ACC112 (cell line): ENCODE data around the gene CBARP.

ENCODE experiments used
- H2AFZ ChIP-seq: fragments of 200-600 bp; sonication (generic); one replicate; pipeline ENCODE4 v1.6.0; 2017; ENCODE audit warnings: antibody characterized with exemption, low read length; ENCODE audit not compliant: unreplicated experiment
- H3K27ac ChIP-seq: fragments of 200-600 bp; sonication (generic); 2 replicates; pipeline ENCODE4 v1.5.1; 2014; ENCODE audit warnings: low read depth, mild to moderate bottlenecking, antibody characterized with exemption, low read length, moderate library complexity
- H3K27me3 ChIP-seq: fragments of 200-600 bp; sonication (generic); 2 replicates; pipeline ENCODE4 v1.6.1; 2014; ENCODE audit warnings: mild to moderate bottlenecking, antibody characterized with exemption, low read length, moderate library complexity, mixed read lengths; ENCODE audit not compliant: insufficient read depth
- H3K36me3 ChIP-seq: fragments of 200-600 bp; sonication (generic); 2 replicates; pipeline ENCODE4 v1.6.1; 2016; ENCODE audit warnings: mild to moderate bottlenecking, antibody characterized with exemption, low read length, moderate library complexity, mixed read lengths; ENCODE audit not compliant: insufficient read depth
- H3K4me1 ChIP-seq: fragments of 200-600 bp; sonication (generic); one replicate; pipeline ENCODE4 v1.6.1; 2016; ENCODE audit warnings: low read length, mixed read lengths; ENCODE audit not compliant: insufficient read depth, unreplicated experiment, control insufficient read depth
- H3K4me3 ChIP-seq: fragments of 200-600 bp; sonication (generic); 2 replicates; pipeline ENCODE4 v1.5.1; 2014; ENCODE audit warnings: mild to moderate bottlenecking, low read depth, low read length
- H3K79me2 ChIP-seq: fragments of 200-600 bp; sonication (generic); one replicate; pipeline ENCODE4 v1.6.0; 2016; ENCODE audit warnings: low read length; ENCODE audit not compliant: control insufficient read depth, unreplicated experiment, insufficient read depth

CBARP gene

DNA sequence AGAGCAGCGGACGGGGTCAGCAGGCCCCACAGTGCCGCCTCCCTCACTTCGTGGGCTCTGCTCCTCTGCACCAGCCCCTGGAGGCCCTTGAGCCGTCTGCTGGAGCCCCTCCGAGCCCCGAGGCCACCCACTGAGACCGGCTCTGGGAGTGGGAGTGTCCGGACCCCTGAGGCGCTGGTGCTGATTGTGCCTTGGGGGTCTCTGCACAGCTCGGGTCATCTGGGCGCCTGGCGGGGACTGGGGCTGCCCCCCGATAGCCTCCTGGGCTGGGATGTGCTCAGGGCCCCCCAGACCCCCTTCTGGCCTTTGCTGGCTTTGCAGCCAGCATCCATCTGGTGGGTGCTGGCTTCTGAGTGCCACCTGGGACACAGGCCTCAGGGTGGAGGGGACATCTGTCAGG, 15.4 kb downstream of the CBARP start:
- Histone ChIP-seq H3K4me3 (no peak overlapping the region), H3K36me3 (no peaks in the 10 kb centered on the region), H3K27ac (no peak overlapping the region), H3K79me2 (peaks cover 2% of the 10 kb centered on the region), H2AFZ (no peak overlapping the region), H3K27me3 (no peaks in the 10 kb centered on the region), H3K4me1 (no peaks in the 10 kb centered on the region)

DNA sequence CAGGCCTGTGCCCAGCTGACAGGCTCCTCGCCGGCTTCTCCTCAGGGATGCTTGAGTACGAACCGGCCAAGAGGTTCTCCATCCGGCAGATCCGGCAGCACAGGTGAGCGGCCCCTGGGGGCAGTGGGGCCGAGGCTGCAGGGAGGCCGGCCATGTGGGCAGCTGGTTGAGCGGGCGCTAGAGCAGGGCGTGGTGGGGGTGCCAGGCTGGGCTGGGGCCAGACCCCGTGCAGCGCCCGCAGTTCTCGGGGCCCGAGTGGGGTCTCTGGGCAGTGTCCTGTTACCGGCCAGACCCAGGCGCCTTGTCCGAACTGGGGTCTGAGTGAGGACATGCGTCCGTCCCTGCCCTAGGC, 15.9 kb downstream of the CBARP start:
- no peaks in the 10 kb centered on the region for H3K27me3 ChIP-seq
- no peaks in the 10 kb centered on the region for H3K4me1 ChIP-seq
- H2AFZ ChIP-seq: no peak overlapping the region
- peaks cover 5% of the 10 kb centered on the region for H3K79me2 ChIP-seq
- H3K27ac ChIP-seq: no peak overlapping the region
- no peak overlapping the region for H3K4me3 ChIP-seq
- no peaks in the 10 kb centered on the region for H3K36me3 ChIP-seq

DNA sequence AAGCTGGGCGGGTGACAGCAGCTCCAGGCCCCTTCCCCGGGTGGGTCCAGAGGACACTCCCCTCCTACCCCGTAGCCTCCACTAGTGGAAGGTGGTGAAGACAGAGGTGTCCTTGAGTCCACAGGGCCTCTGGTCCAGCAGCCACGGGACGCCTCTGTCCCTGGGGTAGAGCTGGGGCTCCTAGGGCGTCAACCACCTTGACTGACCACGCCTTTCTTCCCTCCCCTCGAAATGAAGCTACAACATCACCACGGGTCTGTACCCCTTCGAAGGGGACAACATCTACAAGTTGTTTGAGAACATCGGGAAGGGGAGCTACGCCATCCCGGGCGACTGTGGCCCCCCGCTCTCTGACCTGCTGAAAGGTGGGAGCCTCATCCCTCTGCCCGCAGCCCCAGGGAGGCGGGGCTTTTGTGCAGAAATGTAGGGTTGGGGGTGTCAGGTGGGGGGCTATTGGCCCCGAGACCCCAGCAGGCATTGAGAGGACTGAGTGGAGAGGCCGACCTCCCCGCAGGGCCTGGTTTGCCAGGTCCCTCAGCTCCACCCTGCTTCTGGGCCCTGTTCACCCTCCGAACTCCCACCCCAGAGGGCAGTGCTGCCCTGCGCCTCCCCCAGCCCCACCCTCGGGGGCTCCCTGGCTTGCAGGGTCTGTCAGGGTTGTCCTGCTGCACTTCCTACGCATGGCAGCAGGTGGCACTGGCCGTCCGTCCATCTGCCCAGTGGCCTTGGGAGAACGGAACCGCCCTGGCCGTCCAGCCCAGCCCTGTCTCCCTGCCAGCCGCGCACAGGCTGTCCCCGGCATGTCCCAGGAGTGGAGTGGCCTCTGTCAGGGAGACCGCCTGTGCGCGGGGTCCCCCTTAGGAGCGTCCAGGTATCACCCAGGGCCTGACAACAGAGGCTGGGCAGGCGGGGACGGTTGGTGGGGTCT, 16.6 kb downstream of the CBARP start:
- H2AFZ ChIP-seq: no peak overlapping the region
- no peak overlapping the region for H3K4me3 ChIP-seq
- no peak overlapping the region for H3K27ac ChIP-seq
- no peaks in the 10 kb centered on the region for H3K27me3 ChIP-seq
- H3K36me3 ChIP-seq: no peaks in the 10 kb centered on the region
- peaks cover 7% of the 10 kb centered on the region for H3K79me2 ChIP-seq
- H3K4me1 ChIP-seq: no peaks in the 10 kb centered on the region

DNA sequence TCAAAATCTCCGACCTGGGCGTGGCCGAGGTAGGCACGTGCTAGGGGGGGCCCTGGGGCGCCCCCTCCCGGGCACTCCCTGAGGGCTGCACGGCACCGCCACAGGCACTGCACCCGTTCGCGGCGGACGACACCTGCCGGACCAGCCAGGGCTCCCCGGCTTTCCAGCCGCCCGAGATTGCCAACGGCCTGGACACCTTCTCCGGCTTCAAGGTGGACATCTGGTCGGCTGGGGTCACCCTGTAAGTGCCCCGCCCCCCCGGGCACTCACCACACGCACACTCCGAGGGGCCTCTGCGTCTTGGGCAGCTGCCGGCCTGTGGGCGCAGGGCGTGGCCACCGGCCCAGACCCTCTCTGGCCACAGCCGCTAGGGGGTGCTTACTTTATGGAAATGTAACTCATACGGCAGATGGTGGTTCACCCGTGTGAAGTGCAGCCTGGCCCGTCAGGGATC, 17.3 kb downstream of the CBARP start:
- peaks cover 7% of the 10 kb centered on the region for H3K79me2 ChIP-seq

DNA sequence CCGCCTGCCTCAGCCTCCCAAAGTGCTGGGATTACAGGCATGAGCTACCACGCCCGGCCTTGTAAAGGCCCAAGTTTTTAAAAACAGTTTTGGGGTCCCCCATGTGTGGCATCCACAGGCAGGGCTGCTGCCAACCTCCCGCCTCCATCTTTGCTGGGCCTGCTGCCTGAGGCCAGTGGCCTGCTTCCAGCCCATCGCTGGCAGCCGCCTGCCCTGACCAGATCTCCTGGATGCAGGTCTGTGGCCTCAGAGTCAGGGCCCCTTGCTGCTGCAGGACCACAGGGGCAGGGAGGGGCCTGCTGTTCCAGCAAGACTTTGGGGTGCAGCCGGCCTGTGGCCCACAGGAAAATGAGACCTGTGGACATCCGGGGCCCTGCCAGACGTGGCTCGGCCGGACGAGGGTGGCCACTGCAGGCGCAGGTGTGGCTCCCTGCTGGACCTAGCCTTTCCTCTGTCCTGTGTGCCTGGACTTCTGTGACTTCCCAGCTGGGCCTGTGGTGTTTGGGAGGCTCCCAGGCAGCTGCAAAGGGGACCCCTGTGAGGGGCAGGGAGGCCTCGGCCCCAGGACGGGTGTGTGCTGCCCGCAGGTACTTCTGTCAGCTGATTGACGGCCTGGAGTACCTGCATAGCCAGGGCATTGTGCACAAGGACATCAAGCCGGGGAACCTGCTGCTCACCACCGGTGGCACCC, 17.9 kb downstream of the CBARP start:
- Histone ChIP-seq H3K79me2 (peaks cover 10% of the 10 kb centered on the region), H3K36me3 (no peaks in the 10 kb centered on the region), H3K27me3 (no peaks in the 10 kb centered on the region), H2AFZ (no peak overlapping the region), H3K27ac (no peak overlapping the region), H3K4me1 (peaks cover 2% of the 10 kb centered on the region), H3K4me3 (no peak overlapping the region)

More for the DNA sequence above, 17.3 kb downstream of the CBARP start:
- H2AFZ ChIP-seq: no peak overlapping the region
- H3K27ac ChIP-seq: no peak overlapping the region
- no peaks in the 10 kb centered on the region for H3K36me3 ChIP-seq
- no peak overlapping the region for H3K4me3 ChIP-seq
- H3K4me1 ChIP-seq: peaks cover 2% of the 10 kb centered on the region
- no peaks in the 10 kb centered on the region for H3K27me3 ChIP-seq

DNA sequence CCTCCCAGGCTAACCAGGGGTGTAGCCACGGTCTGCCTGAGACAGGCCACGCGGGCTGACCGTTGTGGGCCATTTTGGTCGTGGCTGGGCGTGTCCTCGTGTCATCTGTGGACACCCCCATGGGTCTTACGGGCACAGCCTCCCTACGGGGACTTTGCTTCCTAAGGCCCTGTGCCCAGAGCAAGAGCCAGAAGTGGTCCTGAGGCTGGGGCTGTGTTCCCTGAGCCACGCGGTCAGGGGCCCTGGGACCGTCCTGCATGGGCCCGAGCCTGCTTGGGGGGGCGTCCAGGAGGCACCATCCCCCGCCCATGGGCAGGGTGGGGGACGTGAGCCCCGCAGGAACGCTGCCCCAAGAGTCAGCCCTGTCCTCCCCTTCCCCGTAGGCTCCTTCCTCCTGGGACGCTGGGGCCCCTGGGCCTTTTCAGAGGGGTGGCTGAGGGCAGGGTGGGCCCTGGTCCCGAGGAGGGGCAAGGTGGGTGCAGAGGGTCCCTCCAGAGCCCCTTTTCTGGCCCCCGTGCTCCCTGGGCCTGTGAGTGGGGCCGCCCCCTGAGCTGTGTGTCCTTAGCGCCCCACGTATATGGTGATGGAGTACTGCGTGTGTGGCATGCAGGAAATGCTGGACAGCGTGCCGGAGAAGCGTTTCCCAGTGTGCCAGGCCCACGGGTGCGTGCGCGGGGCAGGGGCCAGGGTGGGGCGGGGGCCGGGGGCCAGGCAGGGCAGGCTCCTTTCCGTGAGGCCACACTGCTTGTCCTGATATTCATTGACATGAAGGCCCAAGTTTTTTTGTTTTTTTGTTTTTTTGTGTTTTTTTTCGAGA, 18.8 kb downstream of the CBARP start:
- Histone ChIP-seq H3K36me3 (no peaks in the 10 kb centered on the region), H3K27ac (no peak overlapping the region), H3K27me3 (no peaks in the 10 kb centered on the region), H3K4me3 (no peak overlapping the region), H2AFZ (no peak overlapping the region), H3K4me1 (peaks cover 4% of the 10 kb centered on the region), H3K79me2 (peaks cover 18% of the 10 kb centered on the region)

DNA sequence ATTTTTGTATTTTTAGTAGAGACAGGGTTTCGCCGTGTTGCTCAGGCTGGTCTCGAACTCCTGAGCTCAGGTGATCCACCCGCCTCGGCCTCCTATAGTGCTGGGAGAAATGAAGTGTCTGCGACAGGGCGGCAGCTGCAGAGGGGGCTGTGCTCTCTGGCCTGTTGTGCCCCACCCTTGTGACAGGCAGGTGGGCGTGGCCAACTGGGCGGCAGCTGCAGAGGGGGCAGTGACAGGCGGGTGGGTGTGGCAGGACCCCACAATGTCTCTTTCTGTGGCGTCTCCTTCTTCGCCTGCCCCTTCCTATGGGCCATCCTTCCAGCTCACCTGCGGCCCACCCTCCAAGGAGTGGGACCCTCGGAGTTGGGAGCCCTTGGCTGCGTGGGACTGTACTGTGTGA, 20.4 kb downstream of the CBARP start:
- Histone ChIP-seq H3K36me3 (no peaks in the 10 kb centered on the region), H3K4me1 (peaks cover 5% of the 10 kb centered on the region), H3K79me2 (peaks cover 22% of the 10 kb centered on the region)

DNA sequence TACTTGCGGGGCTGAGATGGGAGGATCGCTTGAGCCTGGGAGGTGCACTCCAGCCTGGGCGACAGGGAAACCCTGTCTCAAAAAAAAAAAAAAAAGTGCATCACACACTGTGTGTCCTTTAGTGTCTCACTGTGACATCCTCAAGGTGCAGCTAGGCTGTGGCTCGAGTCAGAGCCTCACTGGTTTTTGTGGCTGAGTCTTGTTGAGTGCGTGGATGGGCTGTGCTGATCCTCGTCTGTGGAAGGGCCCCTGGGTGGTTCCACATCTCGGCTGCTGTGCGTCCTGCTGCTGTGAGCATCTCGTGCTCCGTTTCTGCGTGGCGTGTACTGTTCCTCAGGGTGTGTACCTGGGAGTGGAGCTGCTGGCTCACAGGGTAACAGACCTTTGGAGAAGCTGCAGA, 21.0 kb downstream of the CBARP start:
- Histone ChIP-seq H3K27ac (no peak overlapping the region), H3K27me3 (no peaks in the 10 kb centered on the region), H3K36me3 (no peaks in the 10 kb centered on the region), H2AFZ (no peak overlapping the region), H3K79me2 (peaks cover 25% of the 10 kb centered on the region), H3K4me3 (no peak overlapping the region), H3K4me1 (peaks cover 5% of the 10 kb centered on the region)

More for the DNA sequence above, 20.4 kb downstream of the CBARP start:
- no peaks in the 10 kb centered on the region for H3K27me3 ChIP-seq
- H3K27ac ChIP-seq: no peak overlapping the region
- H3K4me3 ChIP-seq: no peak overlapping the region
- H2AFZ ChIP-seq: no peak overlapping the region

DNA sequence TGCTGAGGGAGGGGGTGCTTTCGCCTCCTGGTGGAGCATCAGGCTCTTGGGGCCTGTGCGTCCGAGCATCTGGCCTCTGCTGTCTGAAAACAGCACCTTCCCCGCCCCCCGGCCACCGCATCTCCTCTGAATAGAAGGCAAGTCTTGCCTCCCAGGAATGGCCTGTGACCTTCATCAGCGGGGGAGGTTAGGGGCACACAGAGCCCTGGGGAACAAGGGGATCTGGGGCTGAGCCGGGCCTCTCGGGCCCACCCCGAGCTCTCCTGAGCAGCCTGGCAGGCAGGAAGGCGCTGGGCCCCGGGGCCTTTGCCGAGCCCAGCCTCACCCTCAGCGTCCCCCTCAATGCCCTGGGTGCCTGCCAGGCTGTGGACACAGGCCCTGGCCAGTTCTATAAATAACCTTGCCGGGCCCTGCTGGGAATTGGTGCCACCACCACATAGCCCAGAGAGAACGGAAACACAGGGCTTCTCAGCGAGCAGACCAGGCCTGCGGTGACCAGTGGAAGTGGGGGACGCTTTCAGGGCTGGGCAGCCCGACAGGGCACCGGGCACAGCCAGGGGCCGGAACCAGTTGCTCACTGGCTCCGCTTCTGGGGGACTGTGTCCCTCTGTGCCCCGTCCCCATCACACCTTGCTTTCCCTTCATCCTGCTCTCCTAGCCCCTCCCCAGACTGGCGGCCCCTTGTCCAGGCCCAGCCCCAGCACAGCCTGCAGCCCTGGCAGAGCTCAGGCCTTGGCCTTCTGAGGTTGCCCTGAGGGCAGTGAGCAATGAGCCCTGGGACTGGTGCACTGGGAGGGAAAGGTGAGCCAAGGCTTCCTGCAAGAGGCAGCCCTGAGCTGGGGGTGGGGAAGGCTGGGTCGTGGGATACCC, 22.7 kb downstream of the CBARP start:
- peaks cover 5% of the 10 kb centered on the region for H3K4me1 ChIP-seq
- peaks cover 33% of the 10 kb centered on the region for H3K79me2 ChIP-seq
- no peaks in the 10 kb centered on the region for H3K36me3 ChIP-seq
- no peak overlapping the region for H3K4me3 ChIP-seq
- H2AFZ ChIP-seq: no peak overlapping the region
- H3K27ac ChIP-seq: no peak overlapping the region
- H3K27me3 ChIP-seq: no peaks in the 10 kb centered on the region
